GM23248 (cell line): ENCODE results near the gene NAT16.

Source experiments
- EZH2 ChIP-seq: fragments of 200-600 bp; sonication (generic); IDR thresholded peaks from 2 replicates; pipeline ENCODE4 v1.6.1; 2018; ENCODE audit warnings: antibody characterized with exemption, mild to moderate bottlenecking; ENCODE audit not compliant: insufficient read depth, poor library complexity, severe bottlenecking
- EZH2phosphoT487 ChIP-seq: fragments of 200-600 bp; sonication (generic); IDR thresholded peaks from 2 replicates; pipeline ENCODE4 v1.6.1; 2018; ENCODE audit warnings: antibody characterized with exemption, moderate library complexity, mild to moderate bottlenecking, low read depth; ENCODE audit not compliant: insufficient read depth

DNA sequence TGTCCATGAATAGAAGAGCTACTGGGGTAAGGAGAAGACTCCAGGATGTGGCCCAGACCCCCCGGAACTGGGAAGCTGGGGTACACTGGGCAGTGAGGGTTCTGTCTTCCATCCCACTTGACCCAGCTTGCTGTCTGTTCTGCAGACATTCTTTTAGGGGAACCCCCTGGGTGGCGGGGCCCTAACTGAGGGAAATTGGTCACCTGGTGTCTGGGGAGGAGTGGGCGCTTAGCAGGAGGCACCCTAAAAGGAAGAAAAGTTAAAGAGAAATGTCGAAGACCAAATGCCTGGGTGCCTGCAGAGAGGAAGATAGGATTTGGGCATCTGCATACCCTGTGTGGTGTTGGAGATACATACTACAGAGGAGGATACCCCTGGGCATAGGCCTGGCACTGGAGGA, 24.8 kb downstream of the NAT16 start:
- TF ChIP-seq EZH2phosphoT487 (no peak), EZH2 (no peak)
